Adipocyte (in vitro differentiated cells): ENCODE measurements around the gene S100A6.
"Not testable (repeated sequence)": the region's sequence is repeated elsewhere in the genome, so short reads cannot be mapped to it uniquely, and the experiment has no call there.

Source experiments
- DNase-seq: peaks from one replicate; pipeline ENCODE4 v3.0.0-alpha.2; 2015; ENCODE audit warnings: low read depth
- H3K27me3 ChIP-seq: replicated peaks from 2 replicates; pipeline ENCODE4 v1.7.0; 2013; ENCODE audit warnings: mild to moderate bottlenecking, low read length, moderate library complexity; ENCODE audit not compliant: control insufficient read depth, insufficient read depth
- H3K36me3 ChIP-seq: 2 replicates; pipeline ENCODE4 v1.7.0; 2013; ENCODE audit warnings: low read length, mild to moderate bottlenecking, moderate library complexity; ENCODE audit not compliant: control insufficient read depth, insufficient read depth, severe bottlenecking
- H3K4me1 ChIP-seq: 2 replicates; pipeline ENCODE4 v1.7.0; 2013; ENCODE audit warnings: mild to moderate bottlenecking, low read length, moderate library complexity; ENCODE audit not compliant: control insufficient read depth, insufficient read depth
- H3K4me3 ChIP-seq: 2 replicates; pipeline ENCODE4 v1.7.0; 2013; ENCODE audit warnings: mild to moderate bottlenecking, low read length, moderate library complexity
- H3K9ac ChIP-seq: 2 replicates; pipeline ENCODE4 v1.7.0; 2013; ENCODE audit warnings: mild to moderate bottlenecking, low read length, moderate library complexity
- H3K9me3 ChIP-seq: 2 replicates; pipeline ENCODE4 v1.7.0; 2013; ENCODE audit warnings: mild to moderate bottlenecking, low read length, moderate library complexity; ENCODE audit not compliant: control insufficient read depth

The S100A6 gene

DNA sequence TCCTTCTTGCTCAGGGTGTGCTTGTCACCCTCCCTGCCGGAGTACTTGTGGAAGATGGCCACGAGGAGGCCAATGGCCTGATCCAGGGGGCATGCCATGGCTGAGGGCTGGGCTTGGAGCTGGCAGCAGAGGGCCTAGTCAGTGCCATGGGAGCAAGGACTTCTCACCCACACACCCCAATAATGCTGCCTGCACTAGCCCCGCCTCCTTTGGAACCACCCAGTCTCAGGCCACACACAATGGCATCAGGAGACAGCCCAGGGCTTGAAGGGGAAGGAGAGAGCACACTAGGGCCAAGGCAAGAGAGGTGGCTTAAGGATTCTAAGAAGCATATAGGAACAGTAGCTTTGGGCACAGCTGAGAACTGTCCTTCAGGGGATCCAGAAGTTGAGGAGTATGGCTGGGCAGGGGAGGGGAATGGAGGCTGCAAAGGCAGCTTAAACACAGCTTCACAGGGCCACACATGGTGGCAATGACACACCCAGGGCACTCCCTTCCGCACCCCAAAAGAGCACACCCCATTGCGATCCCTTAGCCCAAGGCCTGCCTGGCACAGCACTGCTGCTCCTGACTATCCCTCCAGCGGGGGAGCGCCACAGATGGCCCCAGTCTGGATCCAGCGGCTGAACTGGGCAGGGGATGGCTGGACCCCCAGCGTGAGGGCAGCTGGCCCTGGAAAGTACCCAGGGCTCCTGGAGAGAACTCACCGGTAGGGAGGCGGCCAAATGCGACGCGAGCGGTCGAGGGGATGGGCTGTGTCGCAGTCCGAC, at the start of gene S100A6:
TSS of gene S100A6 (minus strand) at position 750 of the 770 bp plus-strand sequence. CDS start at position 98, 652 bp downstream.
- Histone ChIP-seq H3K9ac (peak within 1 kb of the TSS; percentile 99), H3K4me3 (peak within 1 kb of the TSS; percentile 92), H3K4me1 (peaks cover 34% of the 10 kb centered on the region), H3K36me3 (peaks cover 11% of the 10 kb centered on the region), H3K9me3 (no peaks in the 10 kb centered on the region), H3K27me3 (no peaks in the 10 kb centered on the region)
- DNase-seq = peak; percentile 63

DNA sequence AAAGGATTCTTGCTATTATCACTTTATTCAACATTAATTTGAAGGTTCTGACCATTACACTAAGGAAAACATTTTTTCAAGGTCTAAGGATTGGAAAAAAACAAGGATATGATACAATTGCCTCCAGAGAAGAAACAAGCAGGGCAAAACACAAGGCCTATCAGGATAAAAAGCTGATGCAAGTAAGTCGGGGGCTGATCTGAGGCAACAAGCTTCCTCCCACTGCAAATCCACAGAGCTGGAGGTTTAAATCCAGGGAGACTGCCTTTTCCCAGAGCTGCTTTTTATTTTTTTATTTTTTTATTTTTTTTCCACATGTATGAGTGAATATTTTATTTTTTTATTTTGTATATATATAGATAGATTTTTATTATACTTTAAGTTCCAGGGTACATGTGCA, 49.2 kb upstream of the S100A6 start:
- H3K36me3 ChIP-seq = no peaks in the 10 kb centered on the region
- no peaks in the 10 kb centered on the region for H3K27me3 ChIP-seq
- peaks cover 20% of the 10 kb centered on the region for H3K4me1 ChIP-seq
- no peak for DNase-seq
- no peak overlapping the region for H3K9ac ChIP-seq
- H3K4me3 ChIP-seq = no peak overlapping the region
- H3K9me3 ChIP-seq = no peaks in the 10 kb centered on the region

DNA sequence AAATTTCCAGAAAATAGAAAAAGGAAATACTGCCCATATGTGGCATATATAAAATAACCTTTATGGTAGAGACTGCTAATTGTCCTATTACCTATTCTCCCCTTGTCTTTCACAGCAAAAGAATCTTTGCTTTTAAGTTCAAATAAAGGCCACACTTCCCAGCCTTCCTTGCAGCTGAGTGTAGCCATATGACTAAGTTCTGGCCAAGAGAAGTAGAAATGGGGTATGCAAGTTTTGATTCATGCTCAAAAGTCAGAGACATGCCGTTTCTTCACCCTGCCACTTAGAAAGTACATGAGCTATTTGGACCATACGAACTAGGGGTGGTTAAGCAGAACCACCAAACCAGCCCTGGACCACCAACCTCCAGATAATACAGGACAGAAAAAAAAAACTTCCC, 48.2 kb upstream of the S100A6 start:
- Histone ChIP-seq H3K9ac (no peak overlapping the region), H3K9me3 (no peaks in the 10 kb centered on the region), H3K36me3 (no peaks in the 10 kb centered on the region), H3K4me1 (peaks cover 24% of the 10 kb centered on the region), H3K27me3 (no peaks in the 10 kb centered on the region), H3K4me3 (no peak overlapping the region)
- DNase-seq = no peak

DNA sequence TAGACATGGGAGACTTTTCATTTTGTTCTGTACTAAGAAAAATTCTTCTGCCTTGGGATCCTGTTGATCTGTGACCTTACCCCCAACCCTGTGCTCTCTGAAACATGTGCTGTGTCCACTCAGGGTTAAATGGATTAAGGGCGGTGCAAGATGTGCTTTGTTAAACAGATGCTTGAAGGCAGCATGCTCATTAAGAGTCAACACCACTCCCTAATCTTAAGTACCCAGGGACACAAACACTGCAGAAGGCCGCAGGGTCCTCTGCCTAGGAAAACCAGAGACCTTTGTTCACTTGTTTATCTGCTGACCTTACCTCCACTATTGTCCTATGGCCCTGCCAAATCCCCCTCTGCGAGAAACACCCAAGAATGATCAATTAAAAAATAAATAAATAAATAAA, 47.7 kb upstream of the S100A6 start:
- not testable (repeated sequence) for H3K9me3 ChIP-seq, H3K27me3 ChIP-seq, DNase-seq, H3K9ac ChIP-seq, H3K4me3 ChIP-seq, H3K36me3 ChIP-seq
- peaks cover 27% of the 10 kb centered on the region for H3K4me1 ChIP-seq

DNA sequence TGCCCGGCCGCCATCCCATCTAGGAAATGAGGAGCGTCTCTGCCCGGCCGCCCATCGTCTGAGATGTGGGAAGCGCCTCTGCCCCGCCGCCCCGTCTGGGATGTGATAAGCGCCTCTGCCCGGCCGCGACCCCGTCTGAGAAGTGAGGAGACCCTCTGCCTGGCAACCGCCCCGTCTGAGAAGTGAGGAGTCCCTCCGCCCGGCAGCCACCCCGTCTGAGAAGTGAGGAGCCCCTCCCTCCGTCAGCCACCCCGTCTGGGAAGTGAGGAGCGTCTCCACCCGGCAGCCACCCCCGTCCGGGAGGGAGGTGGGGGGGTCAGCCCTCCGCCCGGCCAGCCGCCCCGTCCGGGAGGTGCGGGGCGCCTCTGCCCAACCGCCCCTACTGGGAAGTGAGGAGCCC, 47.0 kb upstream of the S100A6 start:
- not testable (repeated sequence) for H3K9ac ChIP-seq, DNase-seq, H3K9me3 ChIP-seq, H3K36me3 ChIP-seq, H3K27me3 ChIP-seq, H3K4me3 ChIP-seq
- H3K4me1 ChIP-seq = peaks cover 27% of the 10 kb centered on the region

DNA sequence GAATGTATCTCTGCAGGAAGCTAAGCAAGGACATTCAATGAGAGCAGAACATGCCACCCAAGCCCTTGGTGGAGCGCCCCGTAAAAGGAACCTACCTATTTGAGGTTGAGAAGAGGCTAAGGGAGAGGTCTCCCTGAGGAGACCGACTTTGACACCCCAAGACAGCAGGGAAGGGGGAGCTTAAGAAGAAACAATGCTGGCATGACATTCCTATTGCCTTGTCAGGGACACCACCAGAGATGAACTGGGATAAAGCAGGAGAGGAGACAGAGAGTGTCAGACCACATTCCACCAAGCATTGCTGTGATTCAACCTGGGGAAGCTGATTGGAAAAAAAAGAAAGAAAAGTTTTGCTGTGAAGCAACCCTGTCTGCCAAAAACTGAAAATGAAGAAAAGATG, 43.1 kb upstream of the S100A6 start:
- Histone ChIP-seq H3K9me3 (no peaks in the 10 kb centered on the region), H3K9ac (no peak overlapping the region), H3K4me3 (no peak overlapping the region), H3K4me1 (peaks cover 18% of the 10 kb centered on the region), H3K36me3 (no peaks in the 10 kb centered on the region), H3K27me3 (no peaks in the 10 kb centered on the region)
- no peak for DNase-seq

DNA sequence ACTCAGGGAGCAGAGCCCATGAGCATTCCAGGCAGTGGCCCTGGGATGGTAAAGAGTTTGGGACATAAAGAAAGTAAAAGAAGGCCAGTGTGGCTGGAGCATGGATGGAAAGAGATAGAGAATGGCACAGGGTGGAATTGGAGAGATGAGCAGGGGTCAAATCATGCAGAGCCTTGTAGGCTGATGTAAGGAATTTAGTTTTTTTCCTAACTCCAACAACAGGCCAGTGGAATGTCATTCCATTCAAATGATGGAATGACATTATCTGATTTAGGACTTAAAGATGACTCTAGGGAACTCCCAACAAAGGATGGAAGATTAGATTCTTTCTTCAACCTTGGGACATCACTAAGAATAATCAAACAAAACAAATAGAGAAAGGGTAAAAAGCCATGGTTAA, 42.7 kb upstream of the S100A6 start:
- peak; percentile 38 for DNase-seq
- no peaks in the 10 kb centered on the region for H3K9me3 ChIP-seq
- no peaks in the 10 kb centered on the region for H3K27me3 ChIP-seq
- H3K36me3 ChIP-seq = no peaks in the 10 kb centered on the region
- peaks cover 20% of the 10 kb centered on the region for H3K4me1 ChIP-seq
- H3K9ac ChIP-seq = no peak overlapping the region
- no peak overlapping the region for H3K4me3 ChIP-seq

DNA sequence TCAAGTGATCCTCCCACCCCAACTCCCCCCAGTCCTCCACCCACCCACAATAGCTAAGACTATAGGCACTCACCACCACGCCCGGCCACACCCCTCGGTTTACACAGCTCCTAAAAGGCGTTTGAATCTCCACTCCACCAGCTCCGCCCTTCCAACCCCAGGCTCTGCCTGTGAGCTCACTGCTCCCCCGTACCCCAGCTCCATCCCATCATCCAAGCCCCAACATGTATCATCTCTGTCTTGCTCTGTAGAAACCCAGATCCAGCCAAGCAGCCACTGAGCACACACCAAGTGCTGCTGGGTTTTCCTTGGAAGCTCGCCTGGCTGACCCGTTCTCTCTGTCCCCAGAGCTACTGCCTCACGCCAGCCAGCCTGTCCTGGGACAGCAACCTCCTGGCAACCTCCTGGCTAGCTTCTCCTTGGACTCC, 41.8 kb upstream of the S100A6 start:
- no peak overlapping the region for H3K9ac ChIP-seq
- no peaks in the 10 kb centered on the region for H3K27me3 ChIP-seq
- H3K9me3 ChIP-seq = no peaks in the 10 kb centered on the region
- no peak overlapping the region for H3K4me3 ChIP-seq
- no peaks in the 10 kb centered on the region for H3K36me3 ChIP-seq
- H3K4me1 ChIP-seq = peaks cover 28% of the 10 kb centered on the region
- DNase-seq = no peak

DNA sequence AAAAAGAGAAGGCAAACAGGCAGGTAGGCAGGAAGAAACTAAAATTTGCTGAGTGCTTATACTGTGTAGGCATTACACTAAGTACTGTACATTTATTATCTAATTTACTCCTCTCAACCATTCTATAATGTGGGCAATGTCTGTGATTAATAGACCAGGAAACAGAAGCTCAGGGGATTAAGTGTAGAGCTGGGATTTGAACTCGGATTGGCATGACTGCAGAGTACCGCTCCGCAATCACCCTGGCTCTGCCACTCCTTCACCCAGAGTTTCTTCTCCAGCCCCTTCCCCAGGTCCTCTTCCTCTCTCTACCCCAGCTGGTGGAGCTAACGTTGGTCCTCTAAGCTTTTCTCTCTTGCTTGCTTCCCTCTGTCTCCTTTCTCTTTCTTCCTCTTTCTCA, 41.3 kb upstream of the S100A6 start:
- no peaks in the 10 kb centered on the region for H3K27me3 ChIP-seq
- DNase-seq = no peak
- no peaks in the 10 kb centered on the region for H3K9me3 ChIP-seq
- H3K9ac ChIP-seq = no peak overlapping the region
- no peak overlapping the region for H3K4me3 ChIP-seq
- no peaks in the 10 kb centered on the region for H3K36me3 ChIP-seq
- peaks cover 32% of the 10 kb centered on the region for H3K4me1 ChIP-seq

DNA sequence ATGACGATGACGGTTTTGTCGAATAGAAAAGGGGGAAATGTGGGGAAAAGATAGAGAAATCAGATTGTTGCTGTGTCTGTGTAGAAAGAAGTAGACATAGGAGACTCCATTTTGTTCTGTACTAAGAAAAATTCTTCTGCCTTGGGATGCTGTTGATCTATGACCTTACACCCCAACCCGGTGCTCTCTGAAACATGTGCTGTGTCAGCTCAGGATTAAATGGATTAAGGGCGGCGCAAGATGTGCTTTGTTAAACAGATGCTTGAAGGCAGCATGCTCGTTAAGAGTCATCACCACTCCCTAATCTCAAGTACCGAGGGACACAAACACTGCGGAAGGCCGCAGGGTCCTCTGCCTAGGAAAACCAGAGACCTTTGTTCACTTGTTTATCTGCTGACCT, 39.7 kb upstream of the S100A6 start:
- not testable (repeated sequence) for H3K27me3 ChIP-seq, H3K9me3 ChIP-seq, H3K36me3 ChIP-seq, H3K4me3 ChIP-seq, H3K9ac ChIP-seq, DNase-seq
- H3K4me1 ChIP-seq = peaks cover 32% of the 10 kb centered on the region

DNA sequence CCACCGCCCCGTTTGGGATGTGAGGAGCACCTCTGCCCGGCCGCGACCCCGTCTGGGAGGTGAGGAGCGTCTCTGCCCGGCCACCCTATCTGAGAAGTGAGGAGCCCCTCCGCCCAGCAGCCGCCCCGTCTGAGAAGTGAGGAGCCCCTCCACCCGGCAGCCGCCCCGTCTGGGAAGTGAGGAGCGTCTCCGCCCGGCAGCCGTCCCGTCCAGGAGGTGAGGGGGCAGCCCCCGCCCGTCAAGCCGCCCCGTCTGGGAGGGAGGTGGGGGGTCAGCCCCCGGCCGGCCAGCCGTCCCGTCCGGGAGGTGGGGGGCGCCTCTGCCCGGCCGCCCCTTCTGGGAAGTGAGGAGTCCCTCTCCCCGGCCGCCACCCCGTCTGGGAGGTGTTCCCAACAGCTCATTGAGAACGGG, 39.3 kb upstream of the S100A6 start:
- not testable (repeated sequence) for H3K9ac ChIP-seq, DNase-seq, H3K27me3 ChIP-seq, H3K4me3 ChIP-seq, H3K36me3 ChIP-seq, H3K9me3 ChIP-seq
- peaks cover 32% of the 10 kb centered on the region for H3K4me1 ChIP-seq

DNA sequence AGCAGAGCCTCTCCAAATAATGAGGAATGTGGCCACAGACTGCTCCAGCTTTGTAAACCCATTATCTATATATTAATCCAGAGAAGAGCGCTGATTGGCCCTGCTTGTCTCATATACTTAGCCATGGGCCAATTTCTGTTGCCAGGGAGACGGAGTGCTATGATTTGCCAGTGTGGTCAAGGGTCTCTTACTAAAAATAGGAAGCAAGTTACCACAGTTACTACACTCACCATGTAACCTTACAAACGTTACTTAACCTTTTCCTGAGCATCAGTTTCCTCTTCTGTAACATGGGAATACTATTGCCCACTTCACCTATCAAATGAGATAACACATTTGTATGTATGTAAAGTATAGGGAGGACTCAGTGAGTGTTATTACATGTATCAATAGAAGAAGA, 37.6 kb upstream of the S100A6 start:
- peaks cover 27% of the 10 kb centered on the region for H3K4me1 ChIP-seq
- peak overlapping the region; percentile 53 for H3K4me3 ChIP-seq
- H3K27me3 ChIP-seq = no peaks in the 10 kb centered on the region
- no peaks in the 10 kb centered on the region for H3K36me3 ChIP-seq
- no peak for DNase-seq
- H3K9ac ChIP-seq = peak overlapping the region; percentile 73
- no peaks in the 10 kb centered on the region for H3K9me3 ChIP-seq
